Measurements from ENCODE around the gene GPATCH2.
A peak's percentile ranks its signal among the peaks of the same experiment; 100 is the strongest.
"Not testable (repeated sequence)": the region's sequence is repeated elsewhere in the genome, so short reads cannot be mapped to it uniquely, and the experiment has no call there.

Gene GPATCH2

DNA sequence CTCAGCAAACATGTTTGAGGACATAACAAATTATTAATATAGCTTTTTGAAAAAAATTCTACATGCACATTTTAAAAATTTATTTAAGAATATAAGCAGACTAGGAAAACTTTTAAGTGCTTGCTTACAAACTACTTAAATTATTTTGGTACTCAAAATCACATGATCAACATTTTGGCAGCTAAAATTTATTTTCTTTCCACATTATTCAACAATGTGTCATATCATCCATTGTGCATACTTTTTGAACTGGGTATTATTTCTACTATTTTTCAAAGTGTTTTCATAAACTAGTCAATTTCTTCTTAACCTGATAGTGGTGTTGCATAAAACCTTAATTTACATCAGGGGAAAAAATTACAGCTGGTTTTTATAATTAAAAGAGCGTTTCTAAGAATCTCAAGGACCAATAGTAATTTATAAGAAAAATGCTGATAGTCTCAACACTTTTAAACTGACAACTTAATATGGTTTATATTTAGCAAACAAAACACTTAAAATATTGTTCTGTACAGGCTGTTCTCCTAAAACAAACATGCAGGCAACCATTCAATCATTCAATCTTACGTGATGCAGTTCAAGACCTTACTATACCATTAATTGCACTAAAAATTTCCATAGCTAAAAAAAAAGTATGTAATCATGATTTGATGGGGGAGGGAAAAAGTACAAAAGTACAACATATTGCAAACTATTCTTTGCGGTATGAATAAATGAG, 105.0 kb downstream of the GPATCH2 start:
- no peak for DNase-seq (ENCODE audit: low read depth)

DNA sequence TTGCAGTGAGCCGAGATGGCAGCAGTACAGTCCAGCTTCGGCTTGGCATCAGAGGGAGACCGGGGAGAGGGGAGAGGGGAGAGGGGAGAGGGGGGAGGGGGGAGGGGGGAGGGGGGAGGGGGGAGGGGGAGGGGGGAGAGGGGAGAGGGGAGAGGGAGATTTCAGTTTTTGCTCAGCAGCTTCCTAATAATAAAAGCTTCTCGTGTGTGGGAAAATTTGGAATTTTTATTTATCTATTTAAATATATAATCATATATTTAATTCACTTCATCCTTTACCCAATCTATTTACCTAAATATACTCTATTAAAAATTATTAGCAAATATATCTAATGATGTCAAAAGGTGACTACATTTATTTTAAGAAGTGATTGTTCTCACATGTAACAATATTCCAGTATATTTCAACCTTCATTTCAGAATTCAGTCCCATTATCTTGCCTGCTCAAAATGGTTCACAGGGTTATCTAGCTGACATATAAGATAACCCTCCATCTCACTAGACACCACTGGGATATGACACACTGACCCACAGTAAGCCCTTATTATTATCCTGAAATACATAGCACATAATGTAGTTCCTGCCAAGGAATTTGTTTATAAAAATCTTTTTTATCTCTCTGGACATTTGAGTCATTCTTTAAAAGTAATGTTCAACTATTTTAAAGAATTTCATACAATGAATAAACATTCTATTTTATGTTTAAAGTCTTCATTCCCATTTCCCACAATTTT, 105.9 kb downstream of the GPATCH2 start:
- no peak for DNase-seq (ENCODE audit: low read depth)

DNA sequence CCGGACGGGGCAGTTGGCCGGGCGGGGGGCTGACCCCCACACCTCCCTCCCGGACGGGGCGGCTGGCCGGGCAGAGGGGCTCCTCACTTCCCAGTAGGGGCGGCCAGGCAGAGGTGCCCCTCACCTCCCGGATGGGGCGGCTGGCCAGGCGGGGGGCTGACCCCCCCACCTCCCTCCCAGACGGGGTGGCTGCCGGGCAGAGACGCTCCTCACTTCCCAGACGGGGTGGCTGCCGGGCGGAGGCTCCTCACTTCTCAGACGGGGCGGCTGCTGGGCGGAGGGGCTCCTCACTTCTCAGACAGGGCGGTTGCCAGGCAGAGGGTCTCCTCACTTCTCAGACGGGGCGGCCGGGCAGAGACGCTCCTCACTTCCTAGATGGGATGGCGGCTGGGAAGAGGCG, 107.0 kb downstream of the GPATCH2 start:
- DNase-seq (ENCODE audit: low read depth) = not testable (repeated sequence)

DNA sequence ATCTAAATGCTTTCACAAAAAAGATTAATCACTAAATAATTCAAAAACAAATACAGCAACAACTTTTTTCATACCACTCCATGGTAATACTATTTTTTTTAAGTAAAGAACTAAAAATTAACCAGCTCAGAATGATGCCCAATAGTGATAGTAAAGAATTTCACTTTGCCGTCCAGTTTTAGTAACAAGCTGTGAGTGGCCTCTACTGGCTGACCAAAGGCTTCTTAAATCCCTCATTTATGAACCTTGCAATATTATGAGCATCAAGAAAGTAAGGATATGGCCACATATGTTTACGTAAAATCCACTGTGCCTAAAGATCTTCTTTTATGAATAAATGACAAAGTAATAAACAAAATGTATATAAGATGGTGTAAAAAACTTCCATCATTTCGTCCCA, 108.6 kb downstream of the GPATCH2 start:
- DNase-seq (ENCODE audit: low read depth) = no peak

DNA sequence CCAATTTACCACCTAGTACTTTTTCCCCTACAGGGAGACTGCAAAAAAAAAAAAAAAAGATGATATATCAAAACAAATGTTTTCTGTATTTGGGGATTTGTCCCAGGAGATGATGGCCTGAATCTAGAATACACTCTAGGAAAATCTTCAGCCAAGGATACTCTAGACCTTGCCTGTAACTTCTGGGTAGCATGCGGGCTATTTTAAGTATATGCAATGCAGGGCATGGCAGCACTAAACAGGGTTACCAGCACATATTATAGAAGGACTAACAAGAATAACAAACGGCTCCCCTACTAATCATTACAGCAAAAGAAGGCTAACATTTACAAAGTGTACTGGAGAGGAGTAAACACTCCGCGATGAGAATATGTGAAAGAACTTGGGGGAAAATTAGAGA, 109.6 kb downstream of the GPATCH2 start:
- DNase-seq (ENCODE audit: low read depth) = no peak

DNA sequence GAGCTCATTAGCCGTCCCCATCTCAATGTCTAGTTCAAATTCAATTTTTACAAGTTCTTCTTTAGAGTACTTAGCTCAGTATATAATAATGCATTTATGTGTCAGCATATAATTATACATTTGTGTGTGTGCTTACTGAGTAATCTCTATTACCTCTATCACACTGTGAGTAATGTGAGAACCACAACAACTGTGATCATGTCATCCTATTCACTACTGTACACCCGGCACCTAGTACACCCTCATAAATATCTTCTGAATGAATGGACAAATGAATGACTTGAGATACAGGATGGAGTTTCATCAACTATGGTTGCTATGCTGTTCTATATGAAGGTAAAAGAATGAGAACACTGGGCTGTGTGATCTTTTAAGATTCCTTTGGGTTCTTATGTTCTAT, 124.0 kb downstream of the GPATCH2 start:
- DNase-seq (ENCODE audit: low read depth) = no peak

DNA sequence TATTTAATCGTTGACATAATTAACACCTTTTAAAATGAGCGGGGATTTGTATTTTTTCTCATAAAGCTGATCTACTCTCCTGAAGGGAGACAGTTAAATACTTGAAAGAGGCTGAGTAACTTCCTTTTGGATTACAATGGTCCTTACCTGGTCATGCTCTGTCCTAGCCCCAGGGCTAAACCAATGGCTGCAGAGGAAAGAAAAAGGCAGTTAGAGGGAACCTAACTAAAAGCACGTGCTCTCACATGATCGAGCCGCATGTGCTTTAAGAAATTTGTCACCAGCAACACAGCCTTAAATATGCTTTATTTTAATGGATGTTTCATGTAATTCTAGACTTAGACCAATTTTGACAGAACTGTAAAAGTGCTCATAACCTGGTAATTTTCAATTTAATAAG, 132.7 kb downstream of the GPATCH2 start:
- no peak for DNase-seq (ENCODE audit: low read depth)

DNA sequence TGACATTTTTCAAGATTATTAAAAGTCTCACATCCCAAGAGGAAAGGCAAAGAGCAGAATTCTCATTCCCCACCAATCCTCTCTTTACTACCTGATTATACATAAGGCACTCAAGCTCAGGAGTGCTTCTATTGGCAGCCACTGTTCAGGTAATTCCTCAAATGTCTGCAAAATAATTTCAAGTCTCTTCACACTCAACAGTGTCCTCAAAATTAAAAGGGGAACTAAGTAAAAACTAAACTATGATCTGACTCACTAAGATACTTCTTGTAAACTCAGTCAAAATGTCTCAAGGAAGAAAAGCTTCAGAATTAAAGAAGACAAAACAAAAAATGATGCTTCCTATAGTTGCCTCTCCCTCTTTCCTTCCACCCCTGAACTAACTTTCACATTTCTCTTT, 135.6 kb downstream of the GPATCH2 start:
- no peak for DNase-seq (ENCODE audit: low read depth)

DNA sequence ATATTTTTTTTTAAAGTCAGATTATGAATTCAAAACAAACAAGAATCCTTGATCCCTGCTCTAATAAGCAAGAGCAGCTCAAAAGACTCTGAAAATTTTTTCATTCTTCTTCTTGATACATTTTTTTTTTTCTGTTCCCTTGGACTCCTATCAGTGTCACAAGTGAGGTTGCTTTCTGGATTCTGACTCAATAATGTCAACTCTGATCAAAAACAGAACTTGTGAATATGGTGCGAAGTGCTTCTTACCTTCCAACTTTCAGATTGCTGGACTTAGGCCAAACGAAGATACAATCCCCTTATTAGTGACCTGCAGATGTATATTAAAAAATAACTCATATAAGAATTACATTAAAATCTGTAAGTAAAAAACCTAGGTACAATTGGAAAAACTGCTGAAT, 136.1 kb downstream of the GPATCH2 start:
- no peak for DNase-seq (ENCODE audit: low read depth)

DNA sequence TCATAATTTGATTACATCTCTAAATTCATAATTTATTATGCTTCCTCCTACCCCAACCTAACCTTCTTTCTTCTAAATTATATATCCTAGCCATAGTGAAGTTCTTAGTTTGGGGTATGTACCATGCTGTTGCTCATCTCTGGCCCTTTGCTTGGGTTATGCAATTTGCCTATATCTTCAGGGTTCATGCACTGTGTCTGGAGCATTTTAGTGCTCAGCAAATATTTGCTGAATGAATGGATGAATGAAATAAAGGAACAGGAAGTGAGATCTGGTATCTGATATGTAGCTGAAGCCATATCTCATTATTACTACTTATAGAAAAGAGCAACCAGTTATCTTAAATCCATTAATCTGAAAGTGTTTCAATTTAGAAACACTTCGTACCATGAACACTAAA, 137.6 kb downstream of the GPATCH2 start:
- DNase-seq (ENCODE audit: low read depth) = no peak

DNA sequence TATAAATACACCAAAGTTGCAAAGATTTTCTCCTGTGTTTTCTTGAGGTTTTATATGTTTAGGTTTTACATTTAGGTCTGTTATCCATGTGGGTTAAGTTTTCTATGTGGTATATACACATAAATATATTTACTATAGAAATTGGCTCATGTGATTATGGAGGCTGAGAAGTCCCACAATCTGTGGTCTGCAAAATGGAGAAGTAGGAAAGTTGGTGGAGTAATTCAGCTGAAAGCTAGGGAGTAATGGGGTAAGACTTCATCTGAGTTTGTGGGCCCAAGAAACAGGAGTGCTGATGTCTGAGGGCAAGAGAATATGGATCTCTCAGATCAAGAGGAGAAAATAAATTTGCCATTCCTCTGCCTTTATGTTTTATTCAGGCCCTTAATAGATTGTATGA, 146.0 kb downstream of the GPATCH2 start:
- DNase-seq (ENCODE audit: low read depth) = no peak

DNA sequence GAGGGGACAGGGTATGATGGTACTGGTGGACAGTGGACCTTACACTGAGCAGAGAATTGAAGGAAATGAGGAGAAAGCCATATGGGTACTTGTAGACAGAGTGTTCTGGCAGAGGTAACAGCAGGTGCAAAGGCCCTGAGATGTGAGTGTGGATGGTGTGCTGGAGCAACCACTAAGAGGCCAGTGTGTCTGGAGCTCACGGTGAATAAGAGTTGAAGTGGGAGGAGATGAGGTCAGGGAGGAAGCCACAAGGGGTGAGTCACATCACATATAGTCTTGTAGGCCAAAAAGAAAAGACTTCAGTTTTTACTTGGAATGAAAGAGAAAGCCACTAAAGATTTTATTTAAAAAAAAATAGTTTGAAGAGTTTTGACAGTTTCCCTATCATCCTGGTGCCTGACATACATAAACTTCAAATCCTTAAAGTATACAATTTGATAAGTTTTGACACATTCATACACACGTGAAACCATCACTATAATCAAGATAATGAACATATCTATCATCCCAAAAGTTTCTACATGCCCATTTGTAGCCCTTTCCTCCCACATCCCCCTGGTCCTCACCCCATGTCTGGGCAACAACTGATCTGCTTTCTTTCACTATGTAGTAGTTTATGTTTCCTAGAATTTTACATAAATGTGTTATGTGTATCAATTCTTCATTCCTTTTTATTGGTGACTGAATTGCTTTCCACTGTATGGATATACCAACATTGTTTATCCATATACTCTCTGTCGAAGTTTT, 148.4 kb downstream of the GPATCH2 start:
- DNase-seq (ENCODE audit: low read depth) = peak; percentile 4

DNA sequence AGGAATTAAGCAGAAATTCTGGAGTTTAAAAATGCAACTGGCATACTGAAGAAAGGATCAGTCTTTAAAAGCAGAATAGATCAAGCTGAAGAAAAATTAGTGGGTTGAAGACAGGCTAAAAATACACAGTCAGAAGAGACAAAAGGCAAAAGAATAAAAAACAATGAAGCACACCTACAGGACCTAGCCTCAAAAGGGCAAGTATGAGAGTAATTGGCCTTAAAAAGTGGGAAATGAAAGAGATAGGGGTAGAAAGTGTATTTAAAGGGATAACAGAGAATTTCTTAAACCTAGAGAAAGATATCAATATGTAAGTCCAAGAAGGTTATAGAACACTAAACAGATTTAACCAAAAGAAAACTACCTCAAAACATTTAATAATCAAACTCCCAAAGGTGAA, 152.4 kb downstream of the GPATCH2 start:
- no peak for DNase-seq (ENCODE audit: low read depth)

DNA sequence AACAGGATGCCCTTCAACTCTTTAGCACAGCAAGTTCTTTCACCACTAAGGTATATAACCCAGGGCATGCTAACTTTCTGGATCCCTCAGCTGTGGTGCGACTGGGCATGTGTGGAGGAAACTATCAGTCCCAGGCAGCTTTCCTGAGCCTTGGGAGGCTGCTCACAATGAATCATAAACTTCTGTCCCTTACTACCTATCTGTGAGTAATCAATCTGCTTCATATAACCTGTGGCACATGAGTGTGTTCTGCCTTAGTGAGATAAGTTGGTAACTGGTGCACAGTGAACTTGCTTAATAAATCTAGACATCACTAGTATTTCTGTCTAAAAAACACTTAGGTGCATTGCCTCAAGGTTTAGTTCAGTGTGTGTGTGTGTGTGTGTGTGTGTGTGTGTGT, 158.0 kb downstream of the GPATCH2 start:
- DNase-seq (ENCODE audit: low read depth) = no peak

DNA sequence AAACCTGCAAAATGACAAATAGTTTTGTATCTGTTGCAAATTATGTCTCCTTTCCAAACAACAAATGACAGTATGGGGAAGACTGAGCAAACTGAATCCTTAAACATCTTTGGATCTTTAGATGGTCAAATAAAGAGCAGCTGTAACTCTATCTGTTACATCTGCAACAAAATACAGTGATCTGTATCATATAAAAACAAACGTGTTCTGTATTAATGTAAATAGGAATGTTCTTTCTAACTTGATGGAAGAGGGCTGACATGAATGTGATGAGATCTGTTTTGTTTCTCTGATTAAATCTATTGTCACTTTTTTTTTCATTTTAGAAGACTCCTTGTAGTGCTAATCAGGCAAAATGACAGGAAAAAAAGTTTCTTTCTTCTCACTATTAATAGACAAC, 159.5 kb downstream of the GPATCH2 start:
- no peak for DNase-seq (ENCODE audit: low read depth)

DNA sequence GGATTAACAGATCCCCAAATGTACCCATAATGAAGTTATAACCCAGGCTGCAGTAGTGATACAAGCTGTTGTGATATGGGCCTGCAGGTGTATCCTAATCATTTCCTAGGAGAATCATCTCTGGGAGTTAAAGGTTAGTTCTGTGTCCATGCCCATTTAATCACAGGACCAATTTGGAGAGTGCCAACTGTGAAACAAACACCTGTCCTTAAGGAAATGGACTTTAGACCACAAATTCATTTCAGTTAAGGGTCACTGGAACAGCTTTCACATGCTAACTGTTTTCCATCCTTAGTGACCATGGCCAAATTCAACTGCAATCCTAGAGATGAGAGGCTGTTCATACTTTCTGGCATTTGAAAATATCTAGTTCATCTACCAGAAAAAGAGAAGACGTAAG, 160.9 kb downstream of the GPATCH2 start:
- DNase-seq (ENCODE audit: low read depth) = no peak

DNA sequence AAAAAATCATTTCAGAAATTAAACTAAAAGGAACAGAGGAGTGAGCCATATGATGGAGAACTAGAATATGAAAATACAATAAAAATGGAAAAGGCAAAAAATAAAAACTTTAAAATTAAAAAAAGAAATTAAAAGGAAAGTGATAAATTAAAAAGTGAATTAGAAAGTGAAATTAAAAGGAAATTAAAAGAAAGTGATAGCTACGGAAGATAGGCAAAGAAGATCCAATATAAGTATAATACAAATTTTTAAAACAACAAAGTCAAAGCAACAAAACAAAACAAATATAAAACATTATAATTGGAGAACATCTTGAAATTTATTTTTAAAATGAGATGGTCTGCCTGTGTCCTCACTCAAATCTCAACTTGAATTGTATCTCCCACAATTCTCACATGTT, 165.8 kb downstream of the GPATCH2 start:
- no peak for DNase-seq (ENCODE audit: low read depth)

DNA sequence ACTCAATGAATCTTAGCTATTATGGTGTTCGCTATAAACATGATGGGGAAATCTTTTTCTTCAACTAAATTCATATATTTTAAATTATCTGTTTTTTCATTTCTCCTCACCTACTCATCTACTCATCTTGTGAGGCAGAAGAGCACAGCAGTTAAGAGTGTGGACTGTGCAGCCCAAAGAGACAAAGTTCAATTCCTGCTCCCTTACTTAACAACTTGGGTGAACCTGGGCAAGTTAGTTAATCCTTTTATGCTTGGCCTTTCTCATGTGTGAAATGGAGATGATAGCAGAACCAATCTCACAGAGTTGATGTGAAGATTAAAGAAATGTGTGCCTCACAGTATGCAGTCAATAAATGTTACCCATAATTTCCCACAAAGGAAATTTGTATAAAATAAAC, 168.2 kb downstream of the GPATCH2 start:
- no peak for DNase-seq (ENCODE audit: low read depth)

DNA sequence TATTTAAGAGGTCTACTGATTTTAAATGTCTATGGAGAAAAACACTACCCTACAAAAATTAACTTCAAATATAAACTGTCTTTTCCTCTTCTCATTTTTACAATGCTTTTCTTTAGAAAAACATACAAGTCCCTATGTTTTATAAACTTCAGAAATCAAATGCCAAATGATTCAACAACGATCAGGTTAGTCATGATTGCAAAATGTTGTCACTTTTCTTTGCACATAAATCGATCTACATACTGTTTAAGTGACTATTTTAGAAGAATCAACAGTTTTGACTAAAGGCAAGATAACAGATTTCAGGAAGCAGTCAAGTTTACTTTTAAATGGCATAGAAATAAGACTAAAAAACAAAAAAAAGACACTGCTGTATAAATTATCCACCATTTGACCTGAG, 168.7 kb downstream of the GPATCH2 start:
- no peak for DNase-seq (ENCODE audit: low read depth)

DNA sequence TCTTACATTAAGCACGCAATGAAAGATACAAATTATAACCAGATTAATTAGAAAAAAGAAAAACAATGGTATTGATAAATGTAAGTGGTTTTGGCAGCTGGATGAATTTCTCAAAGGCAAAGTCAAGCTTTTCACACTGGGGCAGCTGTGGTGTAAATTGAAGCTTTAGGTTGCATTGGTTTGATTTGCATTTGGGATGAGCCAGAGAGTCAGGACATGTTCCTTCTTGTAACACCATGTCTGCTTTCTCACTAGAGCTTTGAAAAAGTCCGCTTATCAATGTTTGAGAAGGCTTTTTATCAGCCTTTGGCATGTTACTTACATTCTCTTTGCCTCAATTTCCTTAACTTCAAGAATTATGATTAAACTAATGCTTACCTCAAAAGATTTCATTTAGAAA, 173.9 kb downstream of the GPATCH2 start:
- no peak for DNase-seq (ENCODE audit: low read depth)

DNA sequence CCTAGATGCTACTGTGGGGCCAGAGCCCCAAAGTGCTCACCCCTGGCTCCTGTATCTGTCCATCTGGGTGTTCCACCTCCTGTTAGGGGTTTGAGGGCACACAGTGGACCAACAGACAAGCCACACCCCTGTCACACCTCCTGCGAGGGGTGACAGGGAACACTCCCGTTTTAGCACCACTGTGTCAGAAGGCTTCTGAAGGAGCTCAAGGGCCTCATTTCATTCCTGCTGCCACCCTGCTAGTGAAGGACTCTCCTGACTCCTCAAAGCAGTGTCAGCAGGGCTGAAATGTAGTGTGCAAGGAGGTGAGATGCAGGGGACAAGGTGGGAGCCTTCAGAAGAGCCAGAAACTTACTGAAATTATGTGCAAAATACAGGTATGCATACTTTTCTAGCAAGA, 174.6 kb downstream of the GPATCH2 start:
- DNase-seq (ENCODE audit: low read depth) = no peak

DNA sequence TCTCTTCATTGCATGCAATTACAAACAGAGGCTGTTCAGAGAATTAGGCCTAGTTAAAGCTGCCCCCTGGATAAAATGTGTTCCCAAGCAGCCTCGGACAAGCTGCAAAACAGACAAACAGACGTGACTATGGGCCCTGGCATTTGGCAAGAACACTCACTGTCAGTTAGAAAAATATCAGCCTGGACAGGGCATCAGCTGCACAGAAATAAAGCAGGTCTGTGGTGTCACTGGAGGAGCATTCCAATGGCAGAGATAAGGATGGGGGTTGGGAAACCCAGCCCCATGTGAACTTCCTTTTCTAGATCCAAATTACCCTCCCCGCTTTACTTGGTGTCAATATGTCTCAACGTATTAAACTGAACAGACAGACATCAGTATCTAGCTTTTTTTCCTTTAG, 177.1 kb downstream of the GPATCH2 start:
- DNase-seq (ENCODE audit: low read depth) = no peak

DNA sequence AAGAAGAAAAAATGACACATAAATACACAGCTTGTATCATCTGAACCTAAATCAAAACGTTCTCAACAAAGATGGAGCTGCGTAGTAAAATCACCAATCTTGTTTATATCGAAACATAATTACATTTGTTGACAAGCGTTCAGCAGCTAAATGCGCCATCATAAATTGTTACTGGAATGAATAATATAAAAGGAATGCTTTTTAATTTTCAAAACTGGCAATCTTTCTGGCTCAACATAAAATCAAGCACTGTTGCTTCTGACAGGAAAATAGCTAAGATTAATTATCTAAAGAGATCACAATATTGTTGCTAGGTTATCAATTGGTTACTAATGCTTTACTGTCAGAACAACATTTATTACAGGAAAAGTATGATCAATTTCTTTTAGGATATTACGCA, 181.5 kb downstream of the GPATCH2 start:
- no peak for DNase-seq (ENCODE audit: low read depth)
